ENCODE results near the gene FAM177A1. TPM values are rescaled to one million over a fixed set of nuclear protein-coding genes. Genes with fewer than 3 reads are reported as not detected.
"Not testable (repeated sequence)": the region's sequence is repeated elsewhere in the genome, so short reads cannot be mapped to it uniquely, and the experiment has no call there.

The FAM177A1 gene
- total and polyA plus RNA-seq, 10 of the 15 experiments (the other 5 are each of a cell fraction or from before 2014, with no cell fraction given): 5.3 to 38.6 (median 20.7) TPM

GRCh38 chr14:35034944-35035554 lies 11.0 kb upstream of the FAM177A1 start:
- H3K4me2 ChIP-seq (ENCODE audit: control insufficient read depth, insufficient read depth); DNase-seq (ENCODE audit: low read depth, low spot score); SMC1A ChIA-PET (ENCODE audit: uncharacterized antibody, unreplicated experiment); intact Hi-C loops (cut with micrococcal nuclease; ENCODE audit: unreplicated experiment); H3K27ac ChIP-seq (ENCODE audit: control insufficient read depth, insufficient read depth); H3K36me3 ChIP-seq (ENCODE audit: control insufficient read depth in 2 of 2, insufficient read depth in 2 of 2, low read length in 1 of 2); H4K20me1 ChIP-seq (ENCODE audit: control insufficient read depth, insufficient read depth); FAIRE-seq; H3K9ac ChIP-seq (ENCODE audit: control insufficient read depth, insufficient read depth, low read length); CTCF ChIA-PET; BruUV-seq (replicated peaks); RAD21 ChIA-PET (ENCODE audit: unreplicated experiment); H2AFZ ChIP-seq (ENCODE audit: control insufficient read depth, low read depth, low read length); H3K79me2 ChIP-seq (ENCODE audit: control insufficient read depth, insufficient read depth, low read length); H3K27me3 ChIP-seq (replicated peaks in 1 of 2; ENCODE audit: control insufficient read depth in 2 of 2, insufficient read depth in 2 of 2, low read length in 1 of 2); H3K4me3 ChIP-seq; in situ Hi-C loops (cut with MboI); H3K4me1 ChIP-seq (ENCODE audit: control insufficient read depth, insufficient read depth, low read length): not testable (repeated sequence)
- 0 out of 2 replicates have a peak, but pooled peaks have one; percentile 1 for TF ChIP-seq ZNF217 (IDR thresholded peaks at IDR 0.05)
- 46% methylated on average over 5 of the region's 5 CpGs for WGBS (ENCODE audit: insufficient coverage, insufficient replicate concordance, low lambda C conversion rate, missing lambda C conversion rate)
- ATAC-seq: peak; percentile 61
- POLR2A ChIA-PET: interaction anchor here (0.5 kb wide), 1 partner anchor 35 kb away, joined by 4 read pairs; no protein-coding TSS in a partner anchor
- H3K9me3 ChIP-seq (replicated peaks; ENCODE audit: control insufficient read depth, insufficient read depth, low read length): peaks cover 17% of the 10 kb centered on the region

- H3K9ac ChIP-seq (ENCODE audit: control insufficient read depth, insufficient read depth, low read length); intact Hi-C loops (cut with micrococcal nuclease; ENCODE audit: unreplicated experiment); POLR2A ChIA-PET; BruUV-seq (replicated peaks); H3K4me3 ChIP-seq; ATAC-seq; H3K27ac ChIP-seq (ENCODE audit: control insufficient read depth, insufficient read depth); H3K79me2 ChIP-seq (ENCODE audit: control insufficient read depth, insufficient read depth, low read length); FAIRE-seq; H3K27me3 ChIP-seq (replicated peaks in 1 of 2; ENCODE audit: control insufficient read depth in 2 of 2, insufficient read depth in 2 of 2, low read length in 1 of 2); H3K4me1 ChIP-seq (ENCODE audit: control insufficient read depth, insufficient read depth, low read length); H2AFZ ChIP-seq (ENCODE audit: control insufficient read depth, low read depth, low read length); CTCF ChIA-PET; in situ Hi-C loops (cut with MboI); H3K4me2 ChIP-seq (ENCODE audit: control insufficient read depth, insufficient read depth); H4K20me1 ChIP-seq (ENCODE audit: control insufficient read depth, insufficient read depth); DNase-seq (ENCODE audit: low read depth, low spot score); H3K36me3 ChIP-seq (ENCODE audit: control insufficient read depth in 2 of 2, insufficient read depth in 2 of 2, low read length in 1 of 2); RAD21 ChIA-PET (ENCODE audit: unreplicated experiment): not testable (repeated sequence)
- SMC1A ChIA-PET (ENCODE audit: uncharacterized antibody, unreplicated experiment): interaction anchor here (1.0 kb wide), 1 partner anchor 15 kb away, joined by 3 read pairs; no protein-coding TSS in a partner anchor
- peaks cover 12% of the 10 kb centered on the region for H3K9me3 ChIP-seq (replicated peaks; ENCODE audit: control insufficient read depth, insufficient read depth, low read length)
- 96% methylated on average over 7 of the region's 17 CpGs for WGBS (ENCODE audit: insufficient coverage, insufficient replicate concordance, low lambda C conversion rate, missing lambda C conversion rate)
Observed at GRCh38 chr14:35038312-35038711, 7.8 kb upstream of the FAM177A1 start.

Data from GM12878 (cell line).